Activated naive CD8-positive, alpha-beta T cell treated with anti-CD3 and anti-CD28 coated beads, Interleukin-2, amount 50 U/mL, for 16 hours (primary cell): ENCODE measurements around the gene MUSTN1.

Experiments
- DNase-seq: peaks from one replicate; pipeline ENCODE4 v3.0.0-alpha.2; 2020; ENCODE audit warnings: low read depth, low spot score

Gene MUSTN1

GRCh38 chr3:52805270-52806039, 29.4 kb downstream of the MUSTN1 start:
- DNase-seq = no peak

DNA sequence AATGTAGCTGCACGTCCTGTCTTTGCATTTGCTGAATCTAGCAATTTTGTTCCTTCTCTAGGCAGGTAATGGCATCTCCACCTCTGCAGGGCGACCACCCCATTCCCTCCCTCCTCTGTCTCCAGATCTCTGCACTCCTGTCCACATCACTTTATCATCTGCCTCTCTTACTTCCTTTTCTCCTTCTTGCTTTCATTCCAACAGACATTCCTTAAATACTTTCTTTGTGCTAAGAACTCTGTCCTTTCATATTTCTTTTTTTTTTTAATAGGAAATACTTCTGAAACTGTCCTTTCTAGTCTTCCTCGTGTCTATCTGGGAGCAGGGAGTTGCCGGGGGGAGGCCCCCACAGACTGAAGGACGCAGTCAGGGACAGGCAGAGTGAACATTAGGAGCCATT, 33.0 kb downstream of the MUSTN1 start:
- DNase-seq = no peak

- DNase-seq = no peak
These were observed 34.7 kb downstream of the MUSTN1 start for GRCh38 chr3:52800079-52800478.

- no peak for DNase-seq
These were observed 35.8 kb downstream of the MUSTN1 start for GRCh38 chr3:52798978-52799476.

GRCh38 chr3:52798376-52798977, 36.3 kb downstream of the MUSTN1 start:
- no peak for DNase-seq

GRCh38 chr3:52796411-52796810, 38.4 kb downstream of the MUSTN1 start:
- no peak for DNase-seq

GRCh38 chr3:52795298-52795900, 39.4 kb downstream of the MUSTN1 start:
- DNase-seq = no peak

DNA sequence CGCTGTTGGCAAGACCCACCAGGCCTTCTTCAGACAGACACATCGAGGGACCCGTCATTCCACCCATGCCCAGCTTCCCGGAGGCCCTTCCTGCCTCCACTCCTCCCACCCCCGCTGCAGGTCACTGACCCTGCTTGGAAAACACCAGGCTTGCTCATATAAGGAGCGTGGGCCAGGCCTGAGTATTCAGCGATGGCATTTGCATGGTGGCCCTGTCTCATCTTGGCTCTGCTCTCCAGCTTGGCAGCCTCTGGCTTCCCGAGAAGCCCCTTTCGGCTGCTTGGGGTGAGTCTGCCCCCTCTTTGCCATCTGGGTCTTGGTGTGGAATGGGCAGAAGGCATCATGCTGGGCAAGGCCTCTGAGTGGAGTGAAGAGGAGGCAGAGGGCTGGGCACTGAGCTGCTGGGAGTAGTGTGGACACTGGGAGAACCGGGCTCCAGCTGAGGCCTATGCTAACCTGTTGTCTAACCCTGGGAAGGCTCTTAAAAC, 40.2 kb downstream of the MUSTN1 start, which contains the start of gene ITIH3:
Gene ITIH3 (plus strand): TSS at position 185 of the 488 bp plus-strand sequence. CDS start 8 bp downstream, at position 193.
- no peak for DNase-seq

DNA sequence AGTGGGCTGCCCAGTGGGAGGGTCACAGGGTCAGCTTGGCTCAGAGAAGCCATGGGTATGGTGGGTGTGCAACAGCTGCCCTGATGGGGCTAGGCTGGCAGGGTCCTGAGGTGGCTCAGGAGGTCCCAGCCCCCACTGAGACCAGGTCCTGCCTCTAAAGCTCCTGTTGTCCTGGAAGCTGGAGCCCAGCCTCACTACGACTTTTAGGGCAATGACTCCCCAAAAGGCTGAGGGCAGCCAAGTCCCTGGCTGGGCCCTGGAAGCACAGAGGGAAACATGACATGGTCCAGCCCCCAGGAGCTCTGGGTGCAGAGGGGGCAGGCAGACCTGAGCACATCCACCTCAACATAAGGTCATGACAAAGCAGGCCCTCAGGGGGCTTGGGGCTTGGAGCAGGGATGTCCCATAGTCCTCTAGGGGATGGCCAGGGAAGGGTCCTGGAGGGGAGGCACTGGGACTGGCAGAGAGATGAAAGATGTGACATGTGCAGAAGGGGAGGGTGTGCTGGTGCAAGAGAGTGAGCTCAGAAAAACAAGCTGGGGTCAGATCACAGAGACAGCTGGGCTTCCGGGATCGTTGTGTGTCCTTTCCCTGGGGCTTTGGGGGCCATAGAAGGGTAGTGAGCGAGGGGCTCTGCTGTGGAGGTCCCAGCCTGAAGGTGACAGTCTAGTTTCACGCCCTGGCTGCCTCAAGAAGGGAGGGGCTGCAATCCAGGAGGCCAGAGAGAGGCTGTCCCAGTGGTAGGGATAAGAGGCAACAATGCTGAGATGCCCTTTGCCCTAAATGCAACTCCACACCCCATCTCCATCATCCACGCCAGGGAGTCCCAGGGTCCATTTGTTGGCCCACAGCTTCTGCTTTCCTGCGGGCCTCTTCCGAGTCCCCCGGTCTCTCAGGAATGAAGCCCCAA, 40.9 kb downstream of the MUSTN1 start:
- DNase-seq = no peak

DNA sequence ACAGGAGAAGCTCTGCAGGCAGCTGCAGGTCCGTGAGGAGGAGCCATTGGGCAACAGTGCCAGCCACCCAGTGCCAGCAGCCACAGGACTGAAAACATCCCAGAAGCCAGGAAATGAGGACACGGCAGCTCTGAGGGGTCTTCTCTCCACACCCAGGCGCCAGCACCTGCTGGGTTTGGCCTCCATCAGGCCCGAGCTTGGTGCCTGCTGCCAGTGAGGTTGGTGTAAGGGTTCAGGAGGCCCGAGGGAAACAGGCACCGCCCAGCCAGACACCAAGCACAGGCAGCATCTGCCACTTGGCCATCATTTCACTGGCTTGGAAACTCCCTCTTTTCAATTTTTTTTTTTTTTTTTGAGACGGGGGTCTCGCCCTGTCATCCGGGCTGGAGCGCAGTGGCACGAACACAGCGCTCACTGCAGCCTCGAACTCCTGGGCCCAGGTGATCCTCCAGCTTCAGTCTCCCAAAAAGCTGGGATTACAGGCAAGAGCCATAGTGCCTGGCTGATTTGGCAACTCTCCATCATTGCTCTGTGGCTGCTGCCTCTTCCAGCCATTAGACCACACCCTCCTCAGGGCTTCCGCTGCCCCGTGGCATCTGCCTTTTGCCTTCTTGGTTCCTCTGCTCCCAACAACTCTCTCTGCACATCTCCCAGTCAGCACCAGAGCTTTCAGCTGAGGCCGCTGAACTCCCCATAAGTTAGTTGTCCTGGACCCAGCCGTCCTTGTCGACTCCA, 41.7 kb downstream of the MUSTN1 start:
- DNase-seq = no peak

GRCh38 chr3:52792413-52792812, 42.4 kb downstream of the MUSTN1 start:
- no peak for DNase-seq

- no peak for DNase-seq
These were observed 42.9 kb downstream of the MUSTN1 start for GRCh38 chr3:52791928-52792327.

DNA sequence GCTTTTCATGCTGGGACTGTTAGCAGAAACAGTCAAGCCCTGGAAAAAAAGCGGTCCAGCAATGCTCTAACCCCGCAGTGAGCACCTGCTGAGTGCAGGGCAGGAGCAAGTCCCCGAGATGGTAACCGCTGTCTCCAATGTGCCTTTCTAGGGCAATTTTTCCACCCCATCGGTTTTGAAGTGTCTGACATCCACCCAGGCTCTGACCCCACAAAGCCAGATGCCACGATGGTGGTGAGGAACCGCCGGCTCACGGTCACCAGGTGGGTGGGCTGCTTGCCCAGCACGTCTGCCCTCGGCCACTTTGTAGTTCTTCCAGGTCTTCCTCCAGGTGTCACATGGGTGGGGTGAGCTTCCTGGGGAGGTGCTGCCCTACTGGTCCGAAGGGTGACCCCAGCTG, 43.5 kb downstream of the MUSTN1 start:
- DNase-seq = no peak

- DNase-seq = no peak
These were observed 44.1 kb downstream of the MUSTN1 start for GRCh38 chr3:52790741-52791140.

DNA sequence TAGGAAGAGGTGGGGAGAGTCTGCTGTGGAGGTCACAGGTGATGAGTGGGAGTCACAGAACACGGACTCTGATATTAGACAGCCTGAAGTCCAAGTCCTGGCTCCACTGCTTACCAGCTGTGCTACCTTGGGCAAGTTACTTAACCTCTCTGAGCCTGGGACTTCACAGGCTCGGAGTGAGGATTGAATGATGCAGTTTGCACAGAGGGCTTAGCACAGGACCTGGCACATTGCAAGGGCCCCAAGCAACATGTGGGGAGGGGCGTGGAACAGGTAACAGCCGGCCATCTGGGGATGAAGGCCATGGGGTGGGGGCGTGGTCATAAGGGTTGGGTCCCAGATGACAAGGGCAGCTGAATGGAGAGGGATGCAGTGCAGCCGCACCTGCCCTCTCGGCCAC, 44.5 kb downstream of the MUSTN1 start:
- DNase-seq = no peak

DNA sequence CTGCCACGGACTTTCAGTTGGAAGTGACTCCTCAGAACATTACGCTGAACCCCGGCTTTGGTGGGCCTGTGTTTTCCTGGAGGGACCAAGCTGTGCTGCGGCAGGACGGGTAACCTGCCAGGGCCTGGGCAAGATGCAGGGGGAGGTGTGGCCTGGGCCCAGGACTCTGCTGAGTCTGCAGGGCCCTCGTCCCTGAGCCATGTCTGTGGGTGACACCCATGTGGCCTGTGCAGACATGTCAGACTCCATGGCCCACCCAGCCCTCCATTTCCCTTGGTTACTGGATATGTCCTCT, 45.1 kb downstream of the MUSTN1 start:
- no peak for DNase-seq

DNA sequence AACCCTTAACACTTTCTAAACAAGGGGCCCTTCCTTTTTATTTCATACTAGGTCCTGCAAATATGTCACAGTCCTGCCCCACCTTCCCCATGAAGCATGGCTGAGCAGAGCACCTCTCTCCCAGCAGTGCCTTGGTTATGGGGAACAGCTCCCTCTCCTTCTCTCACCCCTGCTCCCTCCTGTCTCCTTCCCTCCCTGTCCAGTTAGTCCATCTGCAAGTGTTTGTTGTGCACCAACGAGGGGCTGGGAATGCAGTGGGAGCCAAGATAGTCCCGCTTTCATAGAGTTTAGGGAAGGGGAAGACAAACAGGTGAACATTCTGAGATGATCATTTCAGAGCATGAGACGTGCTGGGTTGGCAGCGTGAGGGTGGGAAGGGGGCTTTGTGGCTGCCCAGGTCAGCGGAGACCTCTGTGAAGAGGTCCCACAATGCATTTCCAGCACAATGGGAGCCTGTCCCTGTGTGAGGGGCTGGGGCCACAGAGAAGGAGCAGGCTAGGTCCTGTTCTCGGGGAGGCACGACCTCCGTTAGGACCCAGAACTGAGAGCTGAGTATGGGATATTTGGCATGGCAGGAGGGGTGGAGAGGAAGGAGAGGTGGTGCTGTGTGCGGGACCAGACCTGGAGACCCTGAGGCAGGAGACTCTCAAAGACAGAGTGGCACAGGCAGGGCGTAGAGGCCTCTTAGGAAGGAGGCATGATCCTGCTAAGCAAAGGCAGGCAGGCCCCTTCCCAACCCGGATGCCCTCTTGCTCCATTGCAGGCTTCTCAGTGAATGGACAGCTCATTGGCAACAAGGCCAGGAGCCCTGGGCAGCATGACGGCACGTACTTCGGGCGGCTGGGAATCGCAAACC, 45.7 kb downstream of the MUSTN1 start:
- no peak for DNase-seq

DNA sequence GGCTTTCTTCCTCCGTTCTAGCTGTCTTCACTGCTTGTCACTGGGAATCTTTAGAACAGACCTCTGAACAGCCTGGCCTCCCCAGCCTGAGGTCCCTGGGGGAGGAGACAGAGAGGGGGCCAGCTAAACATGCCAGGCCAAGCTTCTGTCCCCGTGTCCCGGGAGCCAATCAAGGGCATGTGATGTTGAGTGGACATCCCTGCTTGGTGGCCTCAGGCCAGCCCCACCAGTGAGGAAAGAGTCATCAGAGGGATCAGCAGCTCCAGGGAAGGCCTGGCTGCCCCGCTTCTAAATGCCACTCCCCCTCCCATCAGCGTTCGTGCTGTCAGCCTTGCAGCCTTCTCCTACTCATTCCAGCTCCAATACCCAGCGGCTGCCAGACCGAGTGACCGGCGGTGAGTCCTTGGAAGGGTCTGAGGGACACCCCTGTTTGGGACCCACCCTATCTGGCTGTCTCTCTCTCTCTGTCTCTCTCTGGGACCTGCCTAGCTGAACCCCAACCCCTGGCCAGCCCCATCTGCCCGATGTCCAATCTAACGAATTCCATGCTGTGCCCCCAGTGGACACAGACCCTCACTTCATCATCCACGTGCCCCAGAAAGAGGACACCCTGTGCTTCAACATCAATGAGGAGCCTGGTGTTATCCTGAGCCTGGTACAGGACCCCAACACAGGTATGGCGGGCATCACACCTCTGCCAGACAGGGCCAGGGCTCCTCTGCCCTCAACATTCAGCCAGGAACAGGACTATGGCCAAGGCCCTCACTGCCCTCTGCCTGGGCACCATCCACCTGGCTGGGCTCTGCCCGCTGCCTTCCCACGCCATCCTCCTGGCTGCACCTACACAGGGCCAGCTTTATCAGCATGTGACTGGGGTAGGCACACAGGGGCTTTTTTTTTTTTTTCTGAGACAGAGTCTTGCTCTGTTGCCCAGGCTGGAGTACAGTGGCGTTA, 46.9 kb downstream of the MUSTN1 start:
- DNase-seq = no peak

- no peak for DNase-seq
These were observed 47.6 kb downstream of the MUSTN1 start for GRCh38 chr3:52787246-52787645.
